ENCODE results near the gene ZNF768.
"Not testable (repeated sequence)": the region's sequence is repeated elsewhere in the genome, so short reads cannot be mapped to it uniquely, and the experiment has no call there.

ZNF768 gene

DNA sequence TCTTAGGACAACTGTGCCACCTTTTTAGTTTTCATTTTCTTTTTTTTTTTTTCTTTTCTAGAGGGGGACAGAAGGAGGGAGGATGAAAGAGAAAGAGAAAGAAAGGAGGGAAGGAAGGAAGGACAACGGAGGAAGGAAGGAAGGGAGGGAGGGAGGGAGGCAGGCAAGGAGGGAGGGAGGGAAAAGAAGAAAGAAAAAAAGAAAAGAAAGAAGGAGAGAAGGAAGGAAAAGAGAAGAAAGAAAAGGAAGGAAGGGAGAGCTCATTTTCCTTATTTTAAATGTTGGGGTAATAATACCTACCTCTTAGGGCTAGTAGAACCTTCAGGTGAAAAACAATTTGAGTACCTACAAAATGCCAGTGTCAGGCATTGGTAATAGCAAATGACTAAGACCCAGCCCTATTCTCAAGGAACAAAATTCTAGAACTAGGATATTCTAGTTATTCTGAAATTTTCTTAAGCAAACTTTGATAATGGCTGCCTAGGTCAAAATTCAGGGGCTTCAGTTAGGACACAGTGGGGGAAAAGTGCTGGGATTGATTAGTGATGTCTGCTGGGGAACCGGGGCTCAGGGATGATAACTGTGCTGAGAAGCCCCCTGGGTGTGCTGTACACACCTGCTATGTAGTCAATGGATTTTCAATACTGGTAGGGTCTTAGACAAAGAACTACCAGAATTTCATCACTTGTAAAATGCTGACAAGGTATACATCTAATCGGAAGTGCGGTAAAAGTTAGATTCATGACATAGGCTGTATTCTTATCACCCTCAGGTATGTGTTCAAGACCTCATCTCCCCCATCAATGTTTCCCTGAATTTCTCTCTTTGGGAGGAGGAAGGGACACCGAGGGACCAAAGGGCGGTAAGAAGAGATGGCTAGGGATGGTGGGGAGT lies 22.7 kb downstream of the ZNF768 start:
- no peak for DNase-seq

DNA sequence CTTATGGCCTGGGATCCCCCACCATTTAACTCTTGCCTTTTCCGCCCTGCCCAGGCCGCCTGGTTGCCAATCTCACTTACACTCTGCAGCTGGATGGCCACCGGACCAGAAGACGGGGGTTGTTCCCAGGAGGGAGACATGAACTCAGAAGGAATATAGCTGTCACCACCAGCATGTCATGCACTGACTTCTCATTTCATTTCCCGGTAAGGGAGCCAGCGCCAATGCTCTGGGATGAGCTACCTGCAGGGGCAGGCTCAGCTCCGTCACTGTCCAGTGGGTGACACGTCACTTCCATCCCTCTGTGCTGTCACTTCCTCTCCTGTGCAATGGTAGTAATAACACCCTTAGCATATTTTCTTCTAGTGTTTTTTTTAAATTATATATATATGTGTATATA lies 27.1 kb downstream of the ZNF768 start:
- DNase-seq, result no peak

DNA sequence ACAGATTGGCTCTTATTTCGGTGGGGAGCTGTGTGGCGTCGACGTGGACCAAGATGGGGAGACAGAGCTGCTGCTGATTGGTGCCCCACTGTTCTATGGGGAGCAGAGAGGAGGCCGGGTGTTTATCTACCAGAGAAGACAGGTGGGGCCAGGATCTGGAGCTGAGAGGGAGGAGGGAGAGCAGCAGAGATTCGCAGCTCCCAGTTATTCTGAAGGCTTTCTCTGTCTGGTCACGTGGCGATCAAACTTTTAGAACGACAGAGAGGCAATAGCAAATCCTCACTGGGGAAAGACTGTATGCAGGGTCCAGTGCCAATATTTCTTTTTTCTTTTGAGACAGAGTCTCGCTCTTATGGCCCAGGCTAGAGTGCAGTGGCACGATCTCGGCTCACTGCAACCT lies 31.7 kb downstream of the ZNF768 start:
- no peak for DNase-seq

DNA sequence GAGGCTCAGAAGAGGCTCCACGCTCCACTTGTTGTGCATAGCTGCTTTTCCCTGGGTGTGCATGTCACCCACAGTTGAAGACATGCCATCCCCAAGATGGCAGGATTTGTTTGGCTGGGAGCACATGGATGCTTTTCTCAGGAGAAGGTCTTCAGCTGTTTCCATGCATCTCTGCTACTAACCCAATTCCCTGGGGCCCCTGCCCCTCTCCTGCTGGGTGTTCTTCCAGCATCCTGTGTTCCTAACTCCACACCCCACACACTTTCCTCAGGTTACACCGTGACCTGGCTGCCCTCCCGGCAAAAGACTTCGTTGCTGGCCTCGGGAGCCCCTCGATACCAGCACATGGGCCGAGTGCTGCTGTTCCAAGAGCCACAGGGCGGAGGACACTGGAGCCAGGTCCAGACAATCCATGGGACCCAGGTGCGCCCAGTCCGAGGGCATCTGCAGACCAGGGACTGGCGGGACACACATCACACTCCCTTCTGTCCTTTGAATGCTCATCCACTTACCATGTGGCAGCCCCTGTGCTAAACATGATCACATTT lies 32.4 kb downstream of the ZNF768 start:
- no peak for DNase-seq

DNA sequence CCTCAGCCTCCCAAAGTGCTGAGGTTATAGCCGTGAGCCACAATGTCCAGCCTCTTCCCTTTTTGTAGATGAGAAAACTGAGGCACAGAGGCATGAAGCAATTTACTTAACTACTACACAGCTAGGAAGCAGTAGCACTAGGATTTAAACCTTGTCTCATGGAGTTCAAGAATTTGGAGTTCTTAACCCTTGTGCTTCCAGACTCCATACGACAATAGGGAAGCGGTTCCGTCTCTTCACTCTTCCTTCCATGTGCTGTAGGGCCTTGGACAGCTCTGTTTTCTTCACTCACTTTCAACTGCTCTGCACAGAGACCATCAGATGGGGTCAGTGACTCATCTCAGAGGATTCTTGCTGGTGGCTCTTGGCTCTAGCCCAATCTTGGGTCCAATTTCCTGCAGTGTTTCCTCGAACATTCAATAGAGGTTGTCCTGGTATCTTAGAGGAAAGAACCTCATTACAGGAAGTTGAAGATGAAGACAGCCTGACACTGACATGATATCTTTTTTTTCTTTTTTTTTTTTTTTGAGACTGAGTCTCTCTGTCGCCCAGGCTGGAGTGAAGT lies 34.5 kb downstream of the ZNF768 start:
- no peak for DNase-seq

DNA sequence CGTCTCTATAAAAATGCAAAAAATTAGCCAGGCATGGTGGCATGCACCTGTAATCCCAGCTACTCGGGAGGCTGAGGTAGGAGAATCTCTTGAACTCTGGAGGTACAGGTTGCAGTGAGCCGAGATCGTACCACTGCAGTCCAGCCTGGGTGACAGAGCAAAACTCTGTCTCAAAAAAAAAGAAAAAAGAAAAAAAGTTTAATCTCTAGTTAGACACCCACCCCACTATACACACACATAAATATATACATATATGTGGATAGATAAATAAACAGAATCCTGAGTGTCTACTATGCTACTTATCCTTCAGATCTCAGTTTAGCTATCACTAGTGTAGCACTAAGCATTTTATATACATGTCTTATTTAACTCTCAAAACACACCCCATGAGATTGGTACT lies 35.1 kb downstream of the ZNF768 start:
- no peak for DNase-seq

DNA sequence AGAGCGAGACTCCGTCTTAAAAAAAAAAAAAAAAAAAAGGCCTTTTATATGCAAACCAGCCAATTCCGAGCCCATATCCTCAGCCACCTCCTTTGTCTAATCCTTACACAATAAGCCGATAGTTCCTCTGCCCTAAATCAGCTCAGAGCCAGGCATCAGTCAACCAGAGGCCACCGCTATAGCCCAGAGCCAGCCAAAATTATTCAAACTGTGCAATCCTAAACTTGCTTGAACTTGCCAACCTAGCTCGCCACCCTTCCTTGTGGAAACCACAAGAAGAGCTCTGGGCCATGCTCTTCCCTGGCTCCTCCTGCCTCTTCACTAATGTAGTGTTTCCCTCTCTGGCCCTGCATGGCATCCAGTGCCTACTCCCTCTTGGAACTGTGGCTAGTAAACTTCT lies 36.2 kb downstream of the ZNF768 start:
- no peak for DNase-seq

DNA sequence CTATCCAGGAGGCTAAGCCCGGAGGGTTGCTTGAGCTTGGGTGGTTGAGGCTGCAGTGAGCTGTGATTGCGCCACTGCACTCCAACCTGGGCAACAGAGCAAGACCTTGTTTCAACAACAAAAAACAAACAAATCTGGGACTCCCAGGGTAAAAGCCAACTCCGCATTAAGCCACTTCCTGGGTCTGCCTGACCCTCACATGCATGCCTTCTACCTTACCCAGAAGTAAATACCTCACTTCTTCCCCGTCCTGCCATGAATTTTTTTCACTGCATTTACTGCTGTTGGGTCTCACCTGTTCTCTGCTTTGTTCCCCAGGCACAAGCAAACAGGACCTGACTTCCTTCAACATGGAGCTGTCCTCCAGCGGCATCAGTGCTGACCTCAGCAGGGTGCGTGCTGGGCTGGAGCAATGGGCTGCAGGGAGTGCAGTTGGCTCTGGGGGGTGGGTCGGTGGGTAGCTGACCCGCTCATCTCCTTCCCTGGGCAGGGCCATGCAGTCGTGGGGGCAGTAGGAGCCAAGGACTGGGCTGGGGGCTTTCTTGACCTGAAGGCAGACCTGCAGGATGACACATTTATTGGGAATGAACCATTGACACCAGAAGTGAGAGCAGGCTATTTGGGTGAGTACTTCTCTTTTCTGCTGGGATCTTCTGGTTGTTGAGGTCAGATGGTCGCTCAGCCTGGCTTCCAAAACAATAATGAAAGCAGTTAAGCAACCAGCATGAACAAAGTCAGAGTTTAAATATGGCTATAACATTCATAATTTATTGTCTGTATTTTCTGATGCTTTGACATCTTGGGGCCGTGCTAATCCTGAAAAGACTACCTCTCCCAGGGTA lies 37.4 kb downstream of the ZNF768 start:
- DNase-seq, result no peak

DNA sequence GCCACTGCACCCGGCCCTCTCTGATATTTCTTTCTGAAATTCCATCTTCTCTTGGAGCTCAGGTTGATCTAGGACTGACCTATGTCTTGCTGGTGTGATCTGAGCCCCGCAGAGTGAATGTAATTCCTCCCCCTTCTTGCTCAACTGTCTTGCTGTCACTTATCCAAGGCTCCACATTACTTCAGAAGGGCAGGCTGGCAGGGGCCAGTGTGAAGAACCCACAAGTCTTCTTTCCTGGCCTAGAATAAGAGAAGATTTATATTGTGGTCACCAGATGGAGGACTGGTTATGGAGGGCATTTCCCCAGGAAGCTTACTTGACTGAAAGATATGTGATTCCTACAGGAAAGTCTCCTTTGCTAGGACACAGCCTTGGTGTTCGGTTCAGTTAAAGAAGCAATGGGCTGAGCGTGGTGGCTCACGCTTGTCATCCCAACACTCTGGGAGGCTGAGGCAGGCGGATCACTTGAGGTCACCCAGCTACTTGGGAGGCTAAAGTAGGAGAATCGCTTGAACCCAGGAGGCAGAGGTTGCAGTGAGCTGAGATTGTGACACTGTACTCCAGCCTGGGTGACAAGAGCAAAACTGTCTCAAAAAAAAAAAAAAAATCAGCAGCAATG lies 40.4 kb downstream of the ZNF768 start:
- no peak for DNase-seq

DNA sequence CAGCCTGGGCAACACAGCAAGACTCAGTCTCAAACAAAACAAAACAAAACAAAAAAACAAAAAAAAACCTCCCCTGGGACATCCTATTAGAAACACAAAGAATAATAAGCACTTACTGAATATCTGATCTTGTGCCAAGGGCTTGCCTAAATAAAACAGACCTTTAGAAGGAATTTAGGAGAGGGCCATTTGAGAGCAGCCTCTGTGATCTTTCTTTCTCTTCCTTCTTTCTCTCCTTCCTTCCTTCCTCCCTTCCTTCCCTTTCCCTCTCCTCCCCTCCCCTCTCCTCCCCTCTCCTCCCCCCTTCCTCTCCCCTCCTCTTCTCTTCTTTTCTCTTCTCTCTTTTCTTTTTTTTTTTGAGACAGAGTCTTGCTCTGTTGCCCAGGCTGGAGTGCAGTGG lies 41.5 kb downstream of the ZNF768 start:
- no peak for DNase-seq

DNA sequence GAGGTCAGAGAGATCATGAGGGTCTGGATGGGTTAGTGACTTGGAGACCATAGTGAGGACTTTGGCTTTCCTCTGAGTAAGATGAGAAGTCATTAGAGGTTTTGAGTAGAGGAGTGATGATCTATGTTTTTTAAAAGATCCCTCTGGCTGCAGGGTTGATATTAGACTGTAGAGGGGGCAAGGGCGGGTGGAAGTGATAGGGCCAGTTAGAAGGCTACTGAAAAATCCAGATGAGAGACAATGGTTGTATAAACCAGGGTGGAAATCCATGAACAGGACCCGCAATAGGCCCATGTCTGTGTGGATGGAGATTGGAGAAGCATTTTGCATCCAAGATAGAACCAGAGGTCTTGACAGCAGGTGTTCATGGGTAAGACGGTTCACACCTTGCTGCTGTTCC lies 44.0 kb downstream of the ZNF768 start:
- DNase-seq, result no peak

DNA sequence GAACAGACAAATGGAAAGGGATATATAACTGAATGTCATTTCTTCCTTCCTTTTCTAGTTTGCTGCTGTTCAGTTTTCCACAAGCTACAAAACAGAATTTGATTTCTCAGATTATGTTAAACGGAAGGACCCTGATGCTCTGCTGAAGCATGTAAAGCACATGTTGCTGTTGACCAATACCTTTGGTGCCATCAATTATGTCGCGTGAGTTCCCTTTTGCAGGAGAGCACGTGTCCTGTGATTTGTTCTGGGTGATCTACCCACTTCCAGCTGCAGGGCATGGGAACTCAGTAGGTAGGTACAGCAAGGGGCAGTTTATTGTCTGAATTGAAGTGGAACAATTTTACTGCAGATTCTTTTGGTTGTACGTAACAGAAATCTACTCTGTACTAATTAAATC lies 45.0 kb downstream of the ZNF768 start:
- no peak for DNase-seq

DNA sequence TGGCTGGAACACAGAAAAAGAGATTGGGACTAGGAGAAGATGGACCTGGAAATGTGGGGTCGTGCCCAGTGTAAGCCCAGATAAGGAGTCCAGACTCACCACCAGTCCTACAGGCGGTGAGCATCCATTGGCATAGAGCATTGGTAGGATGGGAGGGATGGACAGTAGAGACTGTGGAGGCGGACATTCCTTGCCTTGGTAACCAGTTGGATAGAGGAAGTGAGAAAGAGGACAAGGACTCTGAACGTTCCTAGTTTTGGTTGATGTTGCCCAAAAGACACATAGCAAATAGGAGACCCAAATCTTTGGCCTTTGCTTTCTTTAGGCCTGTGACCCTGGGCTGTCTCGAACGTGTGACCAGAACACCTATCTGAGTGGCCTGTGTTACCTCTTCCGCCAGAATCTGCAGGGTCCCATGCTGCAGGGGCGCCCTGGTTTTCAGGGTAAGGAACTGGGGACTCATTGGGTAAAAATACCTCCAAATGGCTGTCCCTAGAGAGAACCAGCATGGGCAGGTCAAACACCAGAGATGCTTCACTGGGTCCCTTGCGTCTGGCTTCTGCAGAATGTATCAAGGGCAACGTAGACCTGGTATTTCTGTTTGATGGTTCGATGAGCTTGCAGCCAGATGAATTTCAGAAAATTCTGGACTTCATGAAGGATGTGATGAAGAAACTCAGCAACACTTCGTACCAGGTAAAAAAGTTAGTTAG lies 47.4 kb downstream of the ZNF768 start:
- no peak for DNase-seq

DNA sequence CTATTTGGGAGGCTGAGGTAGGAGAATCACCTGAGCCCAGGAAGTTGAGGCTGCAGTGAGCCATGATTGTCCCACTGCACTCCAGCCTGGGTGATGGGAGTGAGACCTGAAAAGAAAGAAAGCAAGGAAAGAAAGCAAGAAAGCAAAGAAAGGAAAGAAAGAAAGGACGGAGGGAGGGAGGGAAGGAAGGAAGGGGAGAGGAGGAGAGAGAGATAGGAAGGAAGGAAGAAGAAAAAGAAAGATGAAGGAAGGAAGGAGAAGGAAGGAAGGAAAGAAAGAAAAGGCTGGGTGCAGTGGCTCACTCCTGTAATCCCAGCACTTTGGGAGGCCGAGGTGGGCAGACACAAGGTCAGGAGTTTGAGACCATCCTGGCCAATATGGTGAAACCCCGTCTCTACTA lies 48.6 kb downstream of the ZNF768 start:
- DNase-seq, result not testable (repeated sequence)

DNA sequence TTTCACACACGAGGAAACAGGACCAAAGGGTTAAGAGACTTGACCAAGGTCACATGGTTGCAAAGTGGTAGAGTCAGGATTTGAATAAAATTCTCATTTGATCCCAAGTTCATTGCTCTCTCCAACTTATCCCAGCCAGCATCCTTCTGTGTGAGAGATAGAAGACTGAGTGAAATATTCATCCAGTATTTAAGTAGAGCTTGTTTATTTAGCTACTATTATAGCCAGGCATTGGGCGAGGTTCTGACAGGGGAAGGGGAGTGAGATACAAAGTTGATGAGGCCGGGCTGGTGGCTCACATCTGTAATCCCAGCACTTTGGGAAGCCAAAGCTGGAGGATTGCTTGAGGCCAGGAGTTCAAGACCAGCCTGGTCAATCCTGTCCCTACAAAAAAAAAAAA lies 49.4 kb downstream of the ZNF768 start:
- DNase-seq, result no peak

DNA sequence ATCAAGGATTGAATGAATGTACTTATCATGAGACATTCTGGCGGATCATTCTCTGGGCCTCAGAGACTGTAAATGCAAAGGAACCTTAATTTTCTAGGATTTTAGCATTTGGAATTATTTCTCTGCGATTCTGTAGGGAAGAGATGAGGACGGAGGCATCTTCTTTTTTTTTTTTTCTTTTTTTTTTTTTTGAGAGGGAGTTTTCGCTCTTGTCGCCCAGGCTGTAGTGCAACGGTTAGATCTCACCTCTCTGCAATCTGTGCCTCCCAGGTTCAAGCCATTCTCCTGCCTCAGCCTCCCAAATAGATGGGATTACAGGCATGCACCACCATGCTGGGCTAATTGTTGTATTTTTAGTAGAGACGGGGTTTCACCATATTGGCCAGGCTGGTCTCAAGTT lies 51.7 kb downstream of the ZNF768 start:
- no peak for DNase-seq

DNA sequence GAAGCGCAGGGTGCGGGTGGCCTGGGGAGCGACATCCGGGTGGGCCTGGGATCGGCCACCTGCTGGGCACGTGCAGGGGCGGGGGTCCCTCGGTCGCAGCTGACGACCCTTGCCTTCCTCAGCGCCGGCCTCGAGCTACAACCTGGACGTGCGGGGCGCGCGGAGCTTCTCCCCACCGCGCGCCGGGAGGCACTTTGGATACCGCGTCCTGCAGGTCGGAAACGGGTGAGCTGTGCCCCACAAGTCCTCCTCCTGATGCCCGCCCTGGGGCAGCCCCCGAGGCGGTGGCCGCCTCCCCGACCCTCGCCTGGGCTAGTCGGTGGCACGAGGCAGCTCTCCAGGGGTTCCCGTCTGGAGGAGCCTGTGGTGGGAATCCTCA lies 52.3 kb downstream of the ZNF768 start:
- no peak for DNase-seq

Data from activated T-cell treated with anti-CD3 and anti-CD28 coated beads, Interleukin-2, amount 50 U/mL, for 1 hour (primary cell).